Stomach (tissue), 4 donors: Measurements from ENCODE around the gene XAGE2.

Source experiments
- EP300 ChIP-seq: sonication (generic); formaldehyde crosslinking; IDR thresholded peaks from one replicate; pipeline ENCODE4 v1.6.1; 2017; ENCODE audit warnings: antibody characterized with exemption
- POLR2A ChIP-seq, 4 donors: fragments of 450-650 bp; IDR thresholded peaks; one replicate each; pipeline ENCODE4 v1.6.1; 2016; ENCODE audit warnings: antibody characterized with exemption in 4 of 4, control low read depth in 2 of 4, mild to moderate bottlenecking in 1 of 4, moderate library complexity in 1 of 4
- POLR2AphosphoS5 ChIP-seq, 3 donors: sonication (generic); formaldehyde crosslinking; IDR thresholded peaks; one replicate each; pipeline ENCODE4 v1.6.1; 2016; ENCODE audit warnings: antibody characterized with exemption in 3 of 3
- TF ChIP-seq, protein P1 (sequence below), 7 experiments: fragments of 450-650 bp in 4 of 7; fragments of 200-600 bp in 3 of 7; sonication (generic) in 3 of 7; IDR thresholded peaks; one replicate each; pipeline ENCODE4 v1.5.1; 2016 to 2019; ENCODE audit warnings: antibody characterized with exemption in 7 of 7, control low read depth in 2 of 7, mild to moderate bottlenecking in 1 of 7

DNA sequence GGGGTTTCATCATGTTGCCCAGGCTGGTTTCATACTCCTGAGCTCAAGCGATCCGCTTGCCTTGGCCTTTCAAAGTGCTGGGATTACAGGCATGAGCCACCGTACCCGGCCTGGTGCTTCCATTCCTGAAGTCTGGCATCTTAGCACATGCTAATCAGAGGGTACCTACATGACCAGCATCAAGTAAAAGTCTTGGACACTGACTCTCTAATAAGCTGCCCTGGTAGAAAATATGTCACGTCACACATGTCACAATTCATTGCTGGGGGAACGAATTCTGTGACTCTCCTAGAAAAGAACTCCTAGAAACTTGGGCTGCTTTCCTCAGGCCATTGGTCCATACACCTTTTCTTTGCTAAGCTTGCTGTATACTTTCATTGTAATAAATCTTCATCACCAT, 19.1 kb upstream of the XAGE2 start:
- TF ChIP-seq, protein P1, sequence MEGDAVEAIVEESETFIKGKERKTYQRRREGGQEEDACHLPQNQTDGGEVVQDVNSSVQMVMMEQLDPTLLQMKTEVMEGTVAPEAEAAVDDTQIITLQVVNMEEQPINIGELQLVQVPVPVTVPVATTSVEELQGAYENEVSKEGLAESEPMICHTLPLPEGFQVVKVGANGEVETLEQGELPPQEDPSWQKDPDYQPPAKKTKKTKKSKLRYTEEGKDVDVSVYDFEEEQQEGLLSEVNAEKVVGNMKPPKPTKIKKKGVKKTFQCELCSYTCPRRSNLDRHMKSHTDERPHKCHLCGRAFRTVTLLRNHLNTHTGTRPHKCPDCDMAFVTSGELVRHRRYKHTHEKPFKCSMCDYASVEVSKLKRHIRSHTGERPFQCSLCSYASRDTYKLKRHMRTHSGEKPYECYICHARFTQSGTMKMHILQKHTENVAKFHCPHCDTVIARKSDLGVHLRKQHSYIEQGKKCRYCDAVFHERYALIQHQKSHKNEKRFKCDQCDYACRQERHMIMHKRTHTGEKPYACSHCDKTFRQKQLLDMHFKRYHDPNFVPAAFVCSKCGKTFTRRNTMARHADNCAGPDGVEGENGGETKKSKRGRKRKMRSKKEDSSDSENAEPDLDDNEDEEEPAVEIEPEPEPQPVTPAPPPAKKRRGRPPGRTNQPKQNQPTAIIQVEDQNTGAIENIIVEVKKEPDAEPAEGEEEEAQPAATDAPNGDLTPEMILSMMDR (IDR thresholded peaks at IDR 0.05): no peak
- TF ChIP-seq POLR2AphosphoS5 (IDR thresholded peaks at IDR 0.05): no peak
- TF ChIP-seq POLR2A (IDR thresholded peaks at IDR 0.05): no peak
- TF ChIP-seq EP300: no peak
